H1 (cell line): ENCODE results near the gene TRMT10C. TPM values are rescaled to one million over a fixed set of nuclear protein-coding genes. Genes with fewer than 3 reads are reported as not detected.

Experiments used
- BCL11A ChIP-seq, 2 experiments: IDR thresholded peaks; one replicate each; pipeline ENCODE4 v1.6.1; 2011; ENCODE audit warnings: low read depth in 2 of 2, low read length in 2 of 2, mild to moderate bottlenecking in 2 of 2
- BRCA1 ChIP-seq: IDR thresholded peaks from 2 replicates; pipeline ENCODE4 v1.6.1; 2012; ENCODE audit warnings: low read depth, low read length, improper control_type of control experiment
- CBX8 ChIP-seq: fragments of 300-800, 300-1000 bp; sonication (generic); IDR thresholded peaks from 2 replicates; pipeline ENCODE4 v1.7.1; 2016; ENCODE audit warnings: low read depth, low read length, borderline replicate concordance
- CHD1 ChIP-seq: IDR thresholded peaks from 2 replicates; pipeline ENCODE4 v1.6.1; 2012; ENCODE audit warnings: low read depth, low read length, improper control_type of control experiment
- CHD2 ChIP-seq: IDR thresholded peaks from 2 replicates; pipeline ENCODE4 v1.6.1; 2012; ENCODE audit warnings: low read length, improper control_type of control experiment
- FOSL1 ChIP-seq: IDR thresholded peaks from 2 replicates; pipeline ENCODE4 v1.6.1; 2011; ENCODE audit warnings: mild to moderate bottlenecking, low read depth, low read length, moderate library complexity; ENCODE audit not compliant: insufficient read depth
- GABPA ChIP-seq: IDR thresholded peaks from 2 replicates; pipeline ENCODE4 v1.6.1; 2011; ENCODE audit warnings: mild to moderate bottlenecking, low read length, moderate library complexity, borderline replicate concordance; ENCODE audit not compliant: insufficient read depth
- HDAC2 ChIP-seq, 2 experiments: fragments of 300-600 bp in 1 of 2; sonication (generic) in 1 of 2; IDR thresholded peaks; 2 replicates each; pipeline ENCODE4 v1.6.1; 2011 to 2012; ENCODE audit warnings: low read depth in 2 of 2, low read length in 2 of 2, mild to moderate bottlenecking in 2 of 2, moderate library complexity in 2 of 2, borderline replicate concordance in 1 of 2, inconsistent platforms in 1 of 2
- HDAC6 ChIP-seq: IDR thresholded peaks from one replicate; pipeline ENCODE4 v1.7.1; 2012; ENCODE audit warnings: low read depth, mild to moderate bottlenecking, inconsistent platforms, low read length, moderate library complexity
- KDM1A ChIP-seq: fragments of 200-600, 300-600 bp; sonication (generic); IDR thresholded peaks from 2 replicates; pipeline ENCODE4 v1.7.1; 2016; ENCODE audit warnings: mild to moderate bottlenecking, low read length, borderline replicate concordance
- KDM5A ChIP-seq: fragments of 200-600 bp; IDR thresholded peaks from 2 replicates; pipeline ENCODE4 v1.7.1; 2012; ENCODE audit warnings: mild to moderate bottlenecking, low read length, inconsistent platforms, mixed read lengths
- MAX ChIP-seq: IDR thresholded peaks from 2 replicates; pipeline ENCODE4 v1.6.1; 2012; ENCODE audit warnings: inconsistent platforms
- NRF1 ChIP-seq: IDR thresholded peaks from 2 replicates; pipeline ENCODE4 v1.6.1; 2011; ENCODE audit warnings: mild to moderate bottlenecking, low read depth, low read length, improper control_type of control experiment
- PHF8 ChIP-seq: fragments of 200-600 bp; sonication (generic); conservative IDR thresholded peaks from 2 replicates; pipeline ENCODE4 v1.7.1; 2012; ENCODE audit warnings: low read depth, mild to moderate bottlenecking, inconsistent platforms, low read length, moderate library complexity
- POLR2AphosphoS5 ChIP-seq: IDR thresholded peaks from 2 replicates; pipeline ENCODE4 v1.6.1; 2011; ENCODE audit warnings: low read depth, low read length
- POU5F1 ChIP-seq: IDR thresholded peaks from 2 replicates; pipeline ENCODE4 v1.6.1; 2011; ENCODE audit warnings: low read depth, mild to moderate bottlenecking, low read length, moderate library complexity
- SAP30 ChIP-seq: fragments of 300-600 bp; sonication (generic); IDR thresholded peaks from 2 replicates; pipeline ENCODE4 v1.7.1; 2012; ENCODE audit warnings: low read length, moderate library complexity, mild to moderate bottlenecking, inconsistent platforms; ENCODE audit not compliant: insufficient read depth, insufficient replicate concordance
- SIRT6 ChIP-seq: IDR thresholded peaks from one replicate; pipeline ENCODE4 v1.7.1; 2012; ENCODE audit warnings: low read length, inconsistent platforms
- SP1 ChIP-seq: IDR thresholded peaks from 2 replicates; pipeline ENCODE4 v1.6.1; 2011; ENCODE audit warnings: low read depth, low read length
- SRF ChIP-seq: IDR thresholded peaks from 2 replicates; pipeline ENCODE4 v1.6.1; 2011; ENCODE audit warnings: mild to moderate bottlenecking, low read depth, low read length, moderate library complexity
- TAF1 ChIP-seq: IDR thresholded peaks from 2 replicates; pipeline ENCODE4 v1.6.1; 2011; ENCODE audit warnings: mild to moderate bottlenecking, low read depth, low read length
- TEAD4 ChIP-seq: IDR thresholded peaks from 2 replicates; pipeline ENCODE4 v1.6.1; 2012; ENCODE audit warnings: low read depth, low read length, inconsistent platforms, mixed read lengths
- ZNF274 ChIP-seq: IDR thresholded peaks from 2 replicates; pipeline ENCODE4 v1.7.0; 2012; ENCODE audit warnings: low read length, borderline replicate concordance; ENCODE audit errors: extremely low read depth
- polyA plus RNA-seq, 7 experiments: library from polyadenylated mRNA; depleted of rRNA in 3 of 7; stranded (reverse) in 5 of 7; unstranded in 2 of 7; fragments of >200 nt in 5 of 7; fragments of 200-250 nt in 2 of 7; gene quantifications; 1 replicate in 5 of 7; 2 replicates in 1 of 7; 4 replicates in 1 of 7; pipeline versions ENCODE4 v1.2.1 to v1.2.3, GENCODE V29; 2011 to 2013; ENCODE audit warnings: missing spikeins in 2 of 7, mixed read lengths in 2 of 7
- total RNA-seq: library from RNA; stranded (reverse); fragmentation: NEBNext Ultra II Directional; extraction: Animal tissue kit (Norgen Biotek cat#: 25700); gene quantifications from 2 replicates; pipeline ENCODE4 v1.2.1, GENCODE V29; 2021
- TF ChIP-seq, protein P1 (sequence below): IDR thresholded peaks from 2 replicates; pipeline ENCODE4 v1.6.1; 2011; ENCODE audit warnings: low read depth, mild to moderate bottlenecking, low read length; ENCODE audit not compliant: insufficient read depth

The TRMT10C gene
- total and polyA plus RNA-seq, 2 of the 8 experiments (the other 6 are each of a cell fraction or from before 2014, with no cell fraction given), result 27.4 to 55.9 TPM

- peak; percentile 24 to 96; a peak in 2 of 4 replicates for TF ChIP-seq HDAC2 (IDR thresholded peaks at IDR 0.05; ENCODE audit: borderline replicate concordance in 1 of 2, low read depth in 2 of 2, low read length in 2 of 2)
- peak; percentile 92 for TF ChIP-seq SAP30
- no peak for TF ChIP-seq FOSL1
- no peak for TF ChIP-seq KDM1A
- TF ChIP-seq KDM5A, result no peak
- no peak for TF ChIP-seq ZNF274
- TF ChIP-seq MAX, result peak; percentile 17; the same call in 1 of the 2 replicates
- TF ChIP-seq SP1, result 0 out of 2 replicates have a peak, but pooled peaks have one; percentile 10
- TF ChIP-seq, protein P1, sequence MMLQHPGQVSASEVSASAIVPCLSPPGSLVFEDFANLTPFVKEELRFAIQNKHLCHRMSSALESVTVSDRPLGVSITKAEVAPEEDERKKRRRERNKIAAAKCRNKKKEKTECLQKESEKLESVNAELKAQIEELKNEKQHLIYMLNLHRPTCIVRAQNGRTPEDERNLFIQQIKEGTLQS, result no peak
- TF ChIP-seq GABPA, result peak; percentile 86
- TF ChIP-seq NRF1, result peak; percentile 65
- TF ChIP-seq SIRT6, result no peak
- peak; percentile 34; the same call in 1 of the 2 replicates for TF ChIP-seq PHF8
- no peak for TF ChIP-seq HDAC6
- no peak for TF ChIP-seq CHD1
- TF ChIP-seq BRCA1, result no peak
- no peak for TF ChIP-seq CBX8
- TF ChIP-seq TEAD4, result no peak
- 0 out of 2 replicates have a peak, but pooled peaks have one; percentile 51 for TF ChIP-seq TAF1
- no peak for TF ChIP-seq POU5F1
- no peak for TF ChIP-seq POLR2AphosphoS5
- no peak for TF ChIP-seq CHD2
- TF ChIP-seq SRF, result no peak
- no peak for TF ChIP-seq BCL11A (IDR thresholded peaks at IDR 0.05; ENCODE audit: low read depth in 2 of 2, low read length in 2 of 2)
Observed at GRCh38 chr3:101512646-101513418, 48.8 kb upstream of the TRMT10C start, which contains the start of gene SENP7 (continued).
